ENCODE data around the gene MCM8.

DNA sequence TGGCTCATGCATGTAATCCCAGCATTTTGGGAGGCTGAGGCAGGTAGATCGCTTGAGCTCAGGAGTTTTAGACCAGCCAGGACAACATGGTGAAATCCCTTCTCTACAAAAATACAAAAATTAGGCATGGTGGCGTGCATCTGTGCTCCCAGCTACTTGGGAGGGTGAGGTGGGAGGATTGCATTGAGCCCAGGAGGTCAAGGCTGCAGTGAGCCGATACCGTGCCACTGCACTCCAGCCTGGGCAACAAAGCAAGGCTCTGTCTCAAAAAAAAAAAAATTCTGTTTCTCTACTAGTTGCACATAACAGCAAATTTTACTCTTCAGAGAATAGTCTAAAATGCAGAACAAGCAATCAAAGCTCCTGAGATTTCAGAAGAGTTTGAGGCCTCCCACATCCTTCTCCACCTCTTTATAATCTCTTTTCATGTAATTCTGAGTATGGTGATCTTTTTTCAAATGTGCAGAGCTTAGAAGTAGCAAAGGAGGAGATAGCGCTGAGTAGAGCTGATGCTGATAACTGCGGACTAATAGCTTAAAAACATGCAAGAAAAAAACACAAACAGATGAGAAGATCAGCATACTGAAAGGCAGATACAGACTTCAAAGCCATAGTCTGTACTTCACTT is 80.1 kb downstream of the MCM8 start:
- TF ChIP-seq, protein P1, sequence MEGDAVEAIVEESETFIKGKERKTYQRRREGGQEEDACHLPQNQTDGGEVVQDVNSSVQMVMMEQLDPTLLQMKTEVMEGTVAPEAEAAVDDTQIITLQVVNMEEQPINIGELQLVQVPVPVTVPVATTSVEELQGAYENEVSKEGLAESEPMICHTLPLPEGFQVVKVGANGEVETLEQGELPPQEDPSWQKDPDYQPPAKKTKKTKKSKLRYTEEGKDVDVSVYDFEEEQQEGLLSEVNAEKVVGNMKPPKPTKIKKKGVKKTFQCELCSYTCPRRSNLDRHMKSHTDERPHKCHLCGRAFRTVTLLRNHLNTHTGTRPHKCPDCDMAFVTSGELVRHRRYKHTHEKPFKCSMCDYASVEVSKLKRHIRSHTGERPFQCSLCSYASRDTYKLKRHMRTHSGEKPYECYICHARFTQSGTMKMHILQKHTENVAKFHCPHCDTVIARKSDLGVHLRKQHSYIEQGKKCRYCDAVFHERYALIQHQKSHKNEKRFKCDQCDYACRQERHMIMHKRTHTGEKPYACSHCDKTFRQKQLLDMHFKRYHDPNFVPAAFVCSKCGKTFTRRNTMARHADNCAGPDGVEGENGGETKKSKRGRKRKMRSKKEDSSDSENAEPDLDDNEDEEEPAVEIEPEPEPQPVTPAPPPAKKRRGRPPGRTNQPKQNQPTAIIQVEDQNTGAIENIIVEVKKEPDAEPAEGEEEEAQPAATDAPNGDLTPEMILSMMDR (IDR thresholded peaks at IDR 0.05; ENCODE audit: insufficient read depth, low read length), result no peak
- TF ChIP-seq, protein P2, sequence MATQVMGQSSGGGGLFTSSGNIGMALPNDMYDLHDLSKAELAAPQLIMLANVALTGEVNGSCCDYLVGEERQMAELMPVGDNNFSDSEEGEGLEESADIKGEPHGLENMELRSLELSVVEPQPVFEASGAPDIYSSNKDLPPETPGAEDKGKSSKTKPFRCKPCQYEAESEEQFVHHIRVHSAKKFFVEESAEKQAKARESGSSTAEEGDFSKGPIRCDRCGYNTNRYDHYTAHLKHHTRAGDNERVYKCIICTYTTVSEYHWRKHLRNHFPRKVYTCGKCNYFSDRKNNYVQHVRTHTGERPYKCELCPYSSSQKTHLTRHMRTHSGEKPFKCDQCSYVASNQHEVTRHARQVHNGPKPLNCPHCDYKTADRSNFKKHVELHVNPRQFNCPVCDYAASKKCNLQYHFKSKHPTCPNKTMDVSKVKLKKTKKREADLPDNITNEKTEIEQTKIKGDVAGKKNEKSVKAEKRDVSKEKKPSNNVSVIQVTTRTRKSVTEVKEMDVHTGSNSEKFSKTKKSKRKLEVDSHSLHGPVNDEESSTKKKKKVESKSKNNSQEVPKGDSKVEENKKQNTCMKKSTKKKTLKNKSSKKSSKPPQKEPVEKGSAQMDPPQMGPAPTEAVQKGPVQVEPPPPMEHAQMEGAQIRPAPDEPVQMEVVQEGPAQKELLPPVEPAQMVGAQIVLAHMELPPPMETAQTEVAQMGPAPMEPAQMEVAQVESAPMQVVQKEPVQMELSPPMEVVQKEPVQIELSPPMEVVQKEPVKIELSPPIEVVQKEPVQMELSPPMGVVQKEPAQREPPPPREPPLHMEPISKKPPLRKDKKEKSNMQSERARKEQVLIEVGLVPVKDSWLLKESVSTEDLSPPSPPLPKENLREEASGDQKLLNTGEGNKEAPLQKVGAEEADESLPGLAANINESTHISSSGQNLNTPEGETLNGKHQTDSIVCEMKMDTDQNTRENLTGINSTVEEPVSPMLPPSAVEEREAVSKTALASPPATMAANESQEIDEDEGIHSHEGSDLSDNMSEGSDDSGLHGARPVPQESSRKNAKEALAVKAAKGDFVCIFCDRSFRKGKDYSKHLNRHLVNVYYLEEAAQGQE (IDR thresholded peaks at IDR 0.05; ENCODE audit: insufficient replicate concordance, low read depth), result no peak
- TF ChIP-seq POLR2AphosphoS5 (IDR thresholded peaks at IDR 0.05; ENCODE audit: low read depth), result no peak

All from HL-60 (cell line).